Central memory CD8-positive, alpha-beta T cell (primary cell): ENCODE measurements around the gene PHB1.

Source experiments
- ATAC-seq: fragments of 150-1000 bp; cut with Tn5 transposase; replicated peaks from 2 replicates; pipeline ENCODE4 v1.10.0; 2022; ENCODE audit warnings: mild to moderate bottlenecking, moderate FRiP score, moderate number of reproducible peaks; ENCODE audit not compliant: poor library complexity, severe bottlenecking; ENCODE audit errors: extremely low read depth
- DNase-seq, 2 donors: peaks; one replicate each; pipeline ENCODE4 v3.0.0; 2021; ENCODE audit warnings: low spot score in 2 of 2
- H3K27ac Mint-ChIP-seq: one replicate; pipeline ENCODE4 v1.8.0; 2022; ENCODE audit warnings: low read depth, mild to moderate bottlenecking, moderate library complexity, mixed read lengths
- H3K27me3 Mint-ChIP-seq: one replicate; pipeline ENCODE4 v1.8.0; 2022; ENCODE audit warnings: mixed read lengths
- H3K36me3 Mint-ChIP-seq: one replicate; pipeline ENCODE4 v1.8.0; 2022; ENCODE audit warnings: mild to moderate bottlenecking, moderate library complexity, mixed read lengths; ENCODE audit not compliant: insufficient read depth
- H3K4me1 Mint-ChIP-seq: one replicate; pipeline ENCODE4 v1.8.0; 2022; ENCODE audit warnings: mixed read lengths
- H3K4me3 Mint-ChIP-seq: one replicate; pipeline ENCODE4 v1.8.0; 2022; ENCODE audit warnings: mild to moderate bottlenecking, moderate library complexity, mixed read lengths
- H3K9me3 Mint-ChIP-seq: one replicate; pipeline ENCODE4 v1.8.0; 2022; ENCODE audit warnings: mixed read lengths

The PHB1 gene

GRCh38 chr17:49361902-49362722, 52.6 kb downstream of the PHB1 start, which contains the start of gene ZNF652:
TSS of gene ZNF652 (minus strand) at chr17:49362250. CDS start at chr17:49317725, 44,525 bp downstream.
- DNase-seq (peak; percentile 89 to 90), ATAC-seq (peak; percentile 53)
- Mint-ChIP-seq H3K36me3 (peaks cover 23% of the 10 kb centered on the region), H3K27ac (peak within 1 kb of the TSS; percentile 90), H3K9me3 (no peaks in the 10 kb centered on the region), H3K4me1 (peaks cover 57% of the 10 kb centered on the region), H3K4me3 (peak within 1 kb of the TSS; percentile 90), H3K27me3 (no peaks in the 10 kb centered on the region)

GRCh38 chr17:49361129-49361901, 53.4 kb downstream of the PHB1 start:
- Mint-ChIP-seq H3K4me1 (peaks cover 60% of the 10 kb centered on the region), H3K27ac (peak overlapping the region; percentile 87), H3K4me3 (peak overlapping the region; percentile 90), H3K27me3 (no peaks in the 10 kb centered on the region), H3K36me3 (peaks cover 23% of the 10 kb centered on the region), H3K9me3 (no peaks in the 10 kb centered on the region)
- peak; percentile 76 for ATAC-seq
- peak; percentile 74 to 81 for DNase-seq

- Mint-ChIP-seq H3K9me3 (no peaks in the 10 kb centered on the region), H3K4me1 (peaks cover 58% of the 10 kb centered on the region), H3K4me3 (peak overlapping the region; percentile 90), H3K27ac (peak overlapping the region; percentile 87), H3K36me3 (peaks cover 23% of the 10 kb centered on the region), H3K27me3 (no peaks in the 10 kb centered on the region)
- DNase-seq (no peak), ATAC-seq (no peak)
Measured at GRCh38 chr17:49360796-49361128, 53.9 kb downstream of the PHB1 start.

GRCh38 chr17:49359990-49360795, 54.5 kb downstream of the PHB1 start:
- H3K27me3 Mint-ChIP-seq, result no peaks in the 10 kb centered on the region
- H3K9me3 Mint-ChIP-seq, result no peaks in the 10 kb centered on the region
- peak overlapping the region; percentile 87 for H3K27ac Mint-ChIP-seq
- H3K4me1 Mint-ChIP-seq, result peaks cover 52% of the 10 kb centered on the region
- peak overlapping the region; percentile 90 for H3K4me3 Mint-ChIP-seq
- DNase-seq (no peak), ATAC-seq (no peak)
- H3K36me3 Mint-ChIP-seq, result peaks cover 23% of the 10 kb centered on the region

- no peaks in the 10 kb centered on the region for H3K9me3 Mint-ChIP-seq
- peak overlapping the region; percentile 67 for H3K4me3 Mint-ChIP-seq
- peaks cover 50% of the 10 kb centered on the region for H3K4me1 Mint-ChIP-seq
- DNase-seq (no peak), ATAC-seq (no peak)
- H3K27me3 Mint-ChIP-seq, result no peaks in the 10 kb centered on the region
- H3K36me3 Mint-ChIP-seq, result peaks cover 23% of the 10 kb centered on the region
- H3K27ac Mint-ChIP-seq, result peak overlapping the region; percentile 68
Measured at GRCh38 chr17:49358641-49359247, 55.9 kb downstream of the PHB1 start.

- Mint-ChIP-seq H3K9me3 (no peaks in the 10 kb centered on the region), H3K36me3 (peaks cover 18% of the 10 kb centered on the region), H3K27ac (peak overlapping the region; percentile 68), H3K27me3 (no peaks in the 10 kb centered on the region), H3K4me3 (peak overlapping the region; percentile 67), H3K4me1 (peaks cover 52% of the 10 kb centered on the region)
- no peak for ATAC-seq
- DNase-seq, result no peak
Measured at GRCh38 chr17:49357516-49357915, 57.2 kb downstream of the PHB1 start.

GRCh38 chr17:49356320-49356719, 58.4 kb downstream of the PHB1 start:
- H3K4me1 Mint-ChIP-seq, result peaks cover 50% of the 10 kb centered on the region
- no peak overlapping the region for H3K27ac Mint-ChIP-seq
- DNase-seq (no peak), ATAC-seq (no peak)
- H3K4me3 Mint-ChIP-seq, result no peak overlapping the region
- peaks cover 14% of the 10 kb centered on the region for H3K36me3 Mint-ChIP-seq
- no peaks in the 10 kb centered on the region for H3K27me3 Mint-ChIP-seq
- H3K9me3 Mint-ChIP-seq, result no peaks in the 10 kb centered on the region
